Loucy (cell line): ENCODE results near the gene IMPACT.

Experiments
- H2AFZ ChIP-seq: fragments of 200-600 bp; sonication (generic); 2 replicates; pipeline ENCODE4 v1.6.0; 2016; ENCODE audit warnings: antibody characterized with exemption, mild to moderate bottlenecking, low read length, moderate library complexity
- H3F3A ChIP-seq: fragments of 200-600 bp; 2 replicates; pipeline ENCODE4 v1.6.0; 2016; ENCODE audit warnings: antibody characterized with exemption, low read depth, mild to moderate bottlenecking
- H3K27me3 ChIP-seq: fragments of 200-600 bp; sonication (generic); 2 replicates; pipeline ENCODE4 v1.6.1; 2014; ENCODE audit warnings: low read length, mild to moderate bottlenecking; ENCODE audit not compliant: insufficient read depth, poor library complexity, severe bottlenecking
- H3K36me3 ChIP-seq: fragments of 200-600 bp; sonication (generic); 2 replicates; pipeline ENCODE4 v1.6.1; 2016; ENCODE audit warnings: low read length; ENCODE audit not compliant: insufficient read depth
- H3K4me1 ChIP-seq: fragments of 200-600 bp; sonication (generic); 2 replicates; pipeline ENCODE4 v1.5.1; 2014; ENCODE audit warnings: low read length, mild to moderate bottlenecking; ENCODE audit not compliant: insufficient read depth, poor library complexity, severe bottlenecking
- H3K4me2 ChIP-seq: fragments of 200-600 bp; sonication (generic); 2 replicates; pipeline ENCODE4 v1.6.0; 2014; ENCODE audit warnings: antibody characterized with exemption, low read length, low read depth, mild to moderate bottlenecking; ENCODE audit not compliant: poor library complexity, severe bottlenecking
- H3K4me3 ChIP-seq: fragments of 200-600 bp; sonication (generic); 2 replicates; pipeline ENCODE4 v1.5.1; 2014; ENCODE audit warnings: low read length, mild to moderate bottlenecking, mixed read lengths; ENCODE audit not compliant: poor library complexity, severe bottlenecking
- H3K79me2 ChIP-seq: fragments of 200-600 bp; sonication (generic); 2 replicates; pipeline ENCODE4 v1.6.1; 2014; ENCODE audit warnings: low read length; ENCODE audit not compliant: insufficient read depth
- H3K9ac ChIP-seq: fragments of 200-600 bp; sonication (generic); 2 replicates; pipeline ENCODE4 v1.6.0; 2014; ENCODE audit warnings: mild to moderate bottlenecking, low read depth, low read length, moderate library complexity; ENCODE audit not compliant: poor library complexity, severe bottlenecking
- H3K9me2 ChIP-seq: fragments of 200-600 bp; sonication (generic); replicated peaks from 2 replicates; pipeline ENCODE4 v1.6.1; 2016; ENCODE audit warnings: low read depth, low read length, mixed read lengths
- H3K9me3 ChIP-seq: fragments of 200-600 bp; sonication (generic); 2 replicates; pipeline ENCODE4 v1.6.1; 2014; ENCODE audit warnings: mild to moderate bottlenecking, antibody characterized with exemption, low read length, low read depth; ENCODE audit not compliant: insufficient read depth
- H4K20me1 ChIP-seq: fragments of 200-600 bp; sonication (generic); 2 replicates; pipeline ENCODE4 v1.6.0; 2014; ENCODE audit warnings: antibody characterized with exemption, low read length, mild to moderate bottlenecking; ENCODE audit not compliant: insufficient read depth, poor library complexity, severe bottlenecking
- CTCF ChIP-seq: fragments of 200-600 bp; sonication (generic); conservative IDR thresholded peaks from 2 replicates; pipeline ENCODE4 v1.5.1; 2014; ENCODE audit warnings: mild to moderate bottlenecking, antibody characterized with exemption, low read length
- EZH2phosphoT487 ChIP-seq: fragments of 200-600 bp; IDR thresholded peaks from 2 replicates; pipeline ENCODE4 v1.6.1; 2018; ENCODE audit warnings: antibody characterized with exemption, mild to moderate bottlenecking, moderate library complexity, borderline replicate concordance

IMPACT gene

GRCh38 chr18:24470022-24470618 lies 43.6 kb downstream of the IMPACT start:
- Histone ChIP-seq H3K36me3 (no peaks in the 10 kb centered on the region), H3K9me2 (no peaks in the 10 kb centered on the region), H3K4me3 (no peak overlapping the region), H3K79me2 (no peaks in the 10 kb centered on the region), H3K4me2 (no peak overlapping the region), H4K20me1 (no peaks in the 10 kb centered on the region), H3K4me1 (no peaks in the 10 kb centered on the region), H3F3A (no peaks in the 10 kb centered on the region), H3K9me3 (no peaks in the 10 kb centered on the region), H3K9ac (no peak overlapping the region), H3K27me3 (no peaks in the 10 kb centered on the region), H2AFZ (no peak overlapping the region)
- TF ChIP-seq CTCF = no peak
- no peak for TF ChIP-seq EZH2phosphoT487

- Histone ChIP-seq H3F3A (no peaks in the 10 kb centered on the region), H3K9me3 (no peaks in the 10 kb centered on the region), H3K36me3 (no peaks in the 10 kb centered on the region), H3K27me3 (no peaks in the 10 kb centered on the region), H3K9me2 (no peaks in the 10 kb centered on the region), H3K4me1 (no peaks in the 10 kb centered on the region), H3K9ac (no peak overlapping the region), H2AFZ (no peak overlapping the region), H3K79me2 (no peaks in the 10 kb centered on the region), H3K4me3 (no peak overlapping the region), H3K4me2 (no peak overlapping the region), H4K20me1 (no peaks in the 10 kb centered on the region)
- TF ChIP-seq CTCF (no peak), EZH2phosphoT487 (no peak)
Measured at GRCh38 chr18:24470805-24471204, 44.3 kb downstream of the IMPACT start.

GRCh38 chr18:24472591-24472990 lies 46.1 kb downstream of the IMPACT start:
- H4K20me1 ChIP-seq = no peaks in the 10 kb centered on the region
- no peak overlapping the region for H2AFZ ChIP-seq
- no peak overlapping the region for H3K4me3 ChIP-seq
- no peaks in the 10 kb centered on the region for H3F3A ChIP-seq
- H3K9me2 ChIP-seq = no peaks in the 10 kb centered on the region
- H3K4me2 ChIP-seq = no peak overlapping the region
- H3K36me3 ChIP-seq = no peaks in the 10 kb centered on the region
- TF ChIP-seq EZH2phosphoT487 (no peak), CTCF (no peak)
- H3K27me3 ChIP-seq = no peaks in the 10 kb centered on the region
- no peaks in the 10 kb centered on the region for H3K4me1 ChIP-seq
- no peaks in the 10 kb centered on the region for H3K9me3 ChIP-seq
- H3K9ac ChIP-seq = no peak overlapping the region
- no peaks in the 10 kb centered on the region for H3K79me2 ChIP-seq
